Astrocyte of the cerebellum (primary cell): ENCODE measurements around the gene HSFX1.

ENCODE experiments used
- DNase-seq: peaks from one replicate; pipeline ENCODE4 v3.0.0-alpha.2; 2011; ENCODE audit warnings: low read depth
- H3K4me3 ChIP-seq: 2 replicates; pipeline ENCODE4 v1.5.1; 2011; ENCODE audit warnings: mild to moderate bottlenecking, low read depth, low read length, moderate library complexity
- in situ Hi-C: cut with HindIII; loops from 2 replicates; pipeline ENCODE4 v1.10.0; 2017; ENCODE audit warnings: low sequenced_read_pairs
- TF ChIP-seq, protein P1 (sequence below): IDR thresholded peaks from 2 replicates; pipeline ENCODE4 v1.5.1; 2012; ENCODE audit warnings: low read length, low read depth, moderate library complexity, mild to moderate bottlenecking; ENCODE audit errors: missing control alignments

Gene HSFX1

DNA sequence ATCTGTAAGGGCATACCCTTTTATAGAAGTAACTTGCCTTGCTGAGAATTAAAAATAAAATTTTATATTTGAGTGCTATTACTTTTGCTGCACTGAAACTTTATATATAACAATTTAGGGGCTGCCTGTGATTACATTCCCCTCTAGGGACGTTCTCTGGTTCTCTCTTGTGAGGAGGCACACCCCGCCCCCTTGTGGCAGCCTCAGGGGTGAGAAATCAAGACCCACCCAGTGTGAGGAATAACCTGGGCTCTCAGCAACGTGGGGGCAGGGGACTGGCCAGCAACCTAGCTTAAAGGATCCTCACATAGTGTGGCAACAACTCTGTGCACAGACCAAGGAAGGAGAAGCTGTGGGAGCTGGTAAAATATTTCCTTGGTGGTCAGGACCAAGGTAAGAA, 51.6 kb downstream of the HSFX1 start:
- in situ Hi-C loops: no loop called here
- no peak overlapping the region for H3K4me3 ChIP-seq
- TF ChIP-seq, protein P1, sequence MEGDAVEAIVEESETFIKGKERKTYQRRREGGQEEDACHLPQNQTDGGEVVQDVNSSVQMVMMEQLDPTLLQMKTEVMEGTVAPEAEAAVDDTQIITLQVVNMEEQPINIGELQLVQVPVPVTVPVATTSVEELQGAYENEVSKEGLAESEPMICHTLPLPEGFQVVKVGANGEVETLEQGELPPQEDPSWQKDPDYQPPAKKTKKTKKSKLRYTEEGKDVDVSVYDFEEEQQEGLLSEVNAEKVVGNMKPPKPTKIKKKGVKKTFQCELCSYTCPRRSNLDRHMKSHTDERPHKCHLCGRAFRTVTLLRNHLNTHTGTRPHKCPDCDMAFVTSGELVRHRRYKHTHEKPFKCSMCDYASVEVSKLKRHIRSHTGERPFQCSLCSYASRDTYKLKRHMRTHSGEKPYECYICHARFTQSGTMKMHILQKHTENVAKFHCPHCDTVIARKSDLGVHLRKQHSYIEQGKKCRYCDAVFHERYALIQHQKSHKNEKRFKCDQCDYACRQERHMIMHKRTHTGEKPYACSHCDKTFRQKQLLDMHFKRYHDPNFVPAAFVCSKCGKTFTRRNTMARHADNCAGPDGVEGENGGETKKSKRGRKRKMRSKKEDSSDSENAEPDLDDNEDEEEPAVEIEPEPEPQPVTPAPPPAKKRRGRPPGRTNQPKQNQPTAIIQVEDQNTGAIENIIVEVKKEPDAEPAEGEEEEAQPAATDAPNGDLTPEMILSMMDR: peak; percentile 30
- DNase-seq: no peak
